Esophagus muscularis mucosa (tissue), 4 donors: ENCODE results near the gene RNF220. TPM values are rescaled to one million over a fixed set of nuclear protein-coding genes. Genes with fewer than 3 reads are reported as not detected.

Experiments used
- DNase-seq: peaks from one replicate; pipeline ENCODE4 v3.0.0-alpha.2; 2017; ENCODE audit errors: extremely low spot score
- H3K27ac ChIP-seq, 4 donors: fragments of 200-600 bp; sonication (generic); replicated peaks in 1 of 4; 1 replicate in 3 of 4; 2 replicates in 1 of 4; pipeline ENCODE4 v1.5.1; 2016 to 2019; ENCODE audit warnings: mild to moderate bottlenecking in 1 of 4
- H3K27me3 ChIP-seq, 4 donors: fragments of 200-600 bp; sonication (generic); one replicate each; pipeline versions ENCODE4 v1.5.1 to v1.6.0; 2016 to 2019
- H3K36me3 ChIP-seq, 4 donors: fragments of 200-600 bp; sonication (generic); one replicate each; pipeline ENCODE4 v1.5.1; 2016 to 2019
- H3K4me1 ChIP-seq, 4 donors: fragments of 200-600 bp; sonication (generic); one replicate each; pipeline ENCODE4 v1.5.1; 2016 to 2019
- H3K4me3 ChIP-seq, 4 donors: fragments of 200-600 bp; sonication (generic); 1 replicate in 2 of 4; 2 replicates in 2 of 4; pipeline ENCODE4 v1.5.1; 2016 to 2019; ENCODE audit warnings: mild to moderate bottlenecking in 4 of 4, moderate library complexity in 1 of 4
- H3K9me3 ChIP-seq, 4 donors: fragments of 200-600 bp; sonication (generic); 1 replicate in 3 of 4; 2 replicates in 1 of 4; pipeline ENCODE4 v1.5.1; 2016 to 2019
- EP300 ChIP-seq: sonication (generic); formaldehyde crosslinking; IDR thresholded peaks from one replicate; pipeline ENCODE4 v1.6.1; 2017; ENCODE audit warnings: antibody characterized with exemption
- POLR2A ChIP-seq: fragments of 450-650 bp; IDR thresholded peaks from one replicate; pipeline ENCODE4 v1.6.1; 2017; ENCODE audit warnings: antibody characterized with exemption, moderate library complexity, mild to moderate bottlenecking, low read depth
- POLR2AphosphoS5 ChIP-seq, 2 donors: sonication (generic); formaldehyde crosslinking; IDR thresholded peaks; one replicate each; pipeline ENCODE4 v1.6.1; 2017; ENCODE audit warnings: antibody characterized with exemption in 2 of 2
- WGBS: methylation state at CpG from one replicate; pipeline ENCODE4 v1.1.5; 2018; 5-methylcytosine and 5-hydroxymethylcytosine counted together
- intact Hi-C: fragments of 100-400 bp; cut with DNase I; formaldehyde crosslinking; loops from one replicate; pipeline ENCODE4 v1.15.1; 2023
- total RNA-seq, 4 donors: library from RNA; depleted of rRNA; stranded (reverse); fragments of >200 nt; gene quantifications; one replicate each; pipeline versions ENCODE4 v1.1.0 to v1.2.1, GENCODE V29; 2016
- TF ChIP-seq, protein P1 (sequence below), 3 experiments: fragments of 200-600 bp in 2 of 3; fragments of 450-650 bp in 1 of 3; sonication (generic) in 2 of 3; IDR thresholded peaks; one replicate each; pipeline ENCODE4 v1.5.1; 2017 to 2019; ENCODE audit warnings: antibody characterized with exemption in 3 of 3, mild to moderate bottlenecking in 2 of 3, moderate library complexity in 1 of 3

Gene RNF220
- total RNA-seq, 4 donors from 2014 or later, result 112 to 157 (median 126) TPM

DNA sequence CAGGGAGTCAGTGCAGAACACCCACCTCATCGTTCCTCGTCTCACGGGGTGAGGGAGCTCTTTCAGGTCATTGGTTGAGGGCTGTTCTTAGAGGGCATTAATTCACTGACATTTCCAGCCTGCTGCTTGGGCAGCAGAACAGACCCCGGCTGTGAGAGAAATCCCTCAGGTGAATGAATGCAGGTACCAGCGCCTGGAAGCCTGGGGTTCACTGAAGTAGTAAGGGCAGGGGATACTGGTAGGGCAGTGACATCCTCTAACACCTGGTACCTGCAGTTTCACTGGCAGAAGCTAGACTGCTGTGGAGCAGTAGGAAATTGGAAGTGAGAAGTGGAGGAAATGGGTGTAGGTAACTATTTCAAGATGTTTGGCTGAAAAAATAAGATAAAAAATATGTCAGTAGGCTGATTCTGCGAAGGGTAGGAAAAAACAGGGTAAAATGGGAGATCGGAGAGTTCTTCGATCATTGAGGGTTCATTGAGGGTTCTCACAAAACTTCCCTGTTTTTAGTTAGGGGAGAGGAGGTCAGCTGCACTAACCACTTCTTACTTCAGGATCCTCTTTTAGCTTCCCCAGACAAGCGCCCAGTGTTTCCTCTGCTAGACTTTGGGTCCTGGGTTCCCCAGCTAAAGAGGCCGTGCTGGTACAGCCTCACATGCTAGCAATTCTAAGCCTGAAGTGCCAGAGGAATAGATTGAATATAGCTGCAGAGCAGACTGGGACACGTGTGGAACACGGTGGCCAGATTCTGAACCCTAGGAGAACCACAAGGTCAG, 55.2 kb downstream of the RNF220 start:
- H3K4me1 ChIP-seq, result no peaks in the 10 kb centered on the region
- no peak for DNase-seq
- intact Hi-C loops, result no loop called here
- H3K9me3 ChIP-seq, result no peaks in the 10 kb centered on the region
- peaks cover 0 to 11% (median 0%) of the 10 kb centered on the region in 4 donors for H3K27me3 ChIP-seq
- no peak overlapping the region for H3K4me3 ChIP-seq
- WGBS, result 73% methylated on average over 12 of the region's 12 CpGs
- TF ChIP-seq POLR2AphosphoS5 (IDR thresholded peaks at IDR 0.05) (no peak), EP300 (no peak), POLR2A (no peak)
- TF ChIP-seq, protein P1, sequence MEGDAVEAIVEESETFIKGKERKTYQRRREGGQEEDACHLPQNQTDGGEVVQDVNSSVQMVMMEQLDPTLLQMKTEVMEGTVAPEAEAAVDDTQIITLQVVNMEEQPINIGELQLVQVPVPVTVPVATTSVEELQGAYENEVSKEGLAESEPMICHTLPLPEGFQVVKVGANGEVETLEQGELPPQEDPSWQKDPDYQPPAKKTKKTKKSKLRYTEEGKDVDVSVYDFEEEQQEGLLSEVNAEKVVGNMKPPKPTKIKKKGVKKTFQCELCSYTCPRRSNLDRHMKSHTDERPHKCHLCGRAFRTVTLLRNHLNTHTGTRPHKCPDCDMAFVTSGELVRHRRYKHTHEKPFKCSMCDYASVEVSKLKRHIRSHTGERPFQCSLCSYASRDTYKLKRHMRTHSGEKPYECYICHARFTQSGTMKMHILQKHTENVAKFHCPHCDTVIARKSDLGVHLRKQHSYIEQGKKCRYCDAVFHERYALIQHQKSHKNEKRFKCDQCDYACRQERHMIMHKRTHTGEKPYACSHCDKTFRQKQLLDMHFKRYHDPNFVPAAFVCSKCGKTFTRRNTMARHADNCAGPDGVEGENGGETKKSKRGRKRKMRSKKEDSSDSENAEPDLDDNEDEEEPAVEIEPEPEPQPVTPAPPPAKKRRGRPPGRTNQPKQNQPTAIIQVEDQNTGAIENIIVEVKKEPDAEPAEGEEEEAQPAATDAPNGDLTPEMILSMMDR (IDR thresholded peaks at IDR 0.05), result no peak
- no peak overlapping the region for H3K27ac ChIP-seq
- no peaks in the 10 kb centered on the region for H3K36me3 ChIP-seq

- H3K4me1 ChIP-seq, result no peaks in the 10 kb centered on the region
- H3K4me3 ChIP-seq, result no peak overlapping the region
- no peak for DNase-seq
- 86% methylated on average over 3 of the region's 3 CpGs for WGBS
- intact Hi-C loops, result no loop called here
- H3K27me3 ChIP-seq, result peaks cover 0 to 7% (median 0%) of the 10 kb centered on the region in 4 donors
- TF ChIP-seq, protein P1 (IDR thresholded peaks at IDR 0.05), result no peak
- TF ChIP-seq POLR2A, result no peak
- TF ChIP-seq POLR2AphosphoS5 (IDR thresholded peaks at IDR 0.05), result no peak
- no peak for TF ChIP-seq EP300
- no peaks in the 10 kb centered on the region for H3K36me3 ChIP-seq
- H3K27ac ChIP-seq, result no peak overlapping the region
- no peaks in the 10 kb centered on the region for H3K9me3 ChIP-seq
Observed at GRCh38 chr1:44464361-44464760, 59.3 kb downstream of the RNF220 start.

DNA sequence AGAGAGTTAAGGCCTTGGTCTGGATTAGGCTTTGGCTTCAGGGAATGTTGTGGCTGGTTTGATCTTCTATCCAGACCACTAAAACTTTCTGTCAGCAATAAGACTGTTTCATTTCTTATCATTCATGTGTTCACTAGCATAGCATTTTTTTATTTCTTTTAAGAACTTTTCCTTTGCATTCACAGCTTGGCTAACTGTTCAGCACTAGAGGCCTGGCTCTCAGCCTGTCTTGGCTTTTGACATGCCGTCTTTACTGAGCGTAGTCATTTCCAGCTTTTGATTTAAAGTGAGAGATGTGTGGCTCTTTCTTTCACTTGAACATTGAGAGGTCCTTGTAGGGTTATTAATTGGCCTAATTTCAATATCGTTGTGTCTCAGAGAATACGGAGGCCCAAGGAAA, 62.5 kb downstream of the RNF220 start:
- 85% methylated on average over 4 of the region's 4 CpGs for WGBS
- Histone ChIP-seq H3K4me3 (no peak overlapping the region), H3K4me1 (peaks cover 0 to 5% (median 4%) of the 10 kb centered on the region in 4 donors), H3K9me3 (no peaks in the 10 kb centered on the region), H3K36me3 (no peaks in the 10 kb centered on the region), H3K27me3 (no peaks in the 10 kb centered on the region), H3K27ac (no peak overlapping the region)
- DNase-seq, result peak; percentile 55
- intact Hi-C loops, result no loop called here
- TF ChIP-seq POLR2AphosphoS5 (IDR thresholded peaks at IDR 0.05) (no peak), EP300 (no peak), POLR2A (no peak)
- TF ChIP-seq, protein P1 (IDR thresholded peaks at IDR 0.05), result no peak

DNA sequence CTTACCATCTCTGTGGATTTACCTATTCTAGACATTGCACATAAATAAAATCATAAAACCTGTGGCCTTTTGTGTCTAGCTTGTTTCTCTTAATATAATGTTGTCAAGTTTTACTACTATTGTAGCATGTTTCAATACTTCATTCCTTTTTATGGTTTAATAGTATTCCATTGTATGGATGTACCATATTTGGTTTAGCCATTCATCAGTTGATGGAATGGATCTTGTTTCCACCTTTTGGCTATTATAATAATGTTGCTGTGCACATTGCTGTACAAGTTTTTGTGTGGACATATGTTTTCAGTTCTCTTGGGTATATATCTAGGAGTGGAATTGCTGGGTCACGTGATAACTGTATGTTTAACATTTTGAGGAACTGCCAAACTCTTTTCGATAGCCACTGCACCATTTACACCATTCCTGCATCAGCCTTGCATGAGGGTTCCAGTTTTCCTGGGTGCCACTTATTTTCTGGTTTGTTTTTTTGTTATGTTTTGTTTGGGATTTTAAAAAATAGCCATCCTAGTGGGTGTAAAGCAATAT, 66.9 kb downstream of the RNF220 start:
- Histone ChIP-seq H3K27ac (peak overlapping the region in 1 of 4 donors; percentile 55), H3K9me3 (no peaks in the 10 kb centered on the region), H3K27me3 (no peaks in the 10 kb centered on the region), H3K4me1 (peaks cover 0 to 14% (median 12%) of the 10 kb centered on the region in 4 donors), H3K4me3 (no peak overlapping the region), H3K36me3 (no peaks in the 10 kb centered on the region)
- intact Hi-C loops, result no loop called here
- WGBS, result 44% methylated on average over 2 of the region's 2 CpGs
- no peak for DNase-seq
- TF ChIP-seq POLR2A, result no peak
- no peak for TF ChIP-seq EP300
- TF ChIP-seq, protein P1 (IDR thresholded peaks at IDR 0.05), result no peak
- no peak for TF ChIP-seq POLR2AphosphoS5 (IDR thresholded peaks at IDR 0.05)
